ENCODE measurements around the gene SERTAD2. TPM values are rescaled to one million over a fixed set of nuclear protein-coding genes. Genes with fewer than 3 reads are reported as not detected.

The SERTAD2 gene
- 31.5 and 33.8 TPM in 2 replicates for polyA plus RNA-seq (2013)

- H3K23ac ChIP-seq (ENCODE audit: low read length) = no peak within 1 kb of the TSS
- H3K79me1 ChIP-seq (ENCODE audit: low read length) = peaks cover 21% of the 10 kb centered on the region
- H2BK120ac ChIP-seq (ENCODE audit: insufficient read depth, low read length, poor library complexity) = peak within 1 kb of the TSS; percentile 86
- H4K12ac ChIP-seq (ENCODE audit: low read depth, low read length) = peak within 1 kb of the TSS; percentile 87
- peak within 1 kb of the TSS; percentile 93 for H3K4me3 ChIP-seq (ENCODE audit: low read depth, low read length)
- no peaks in the 10 kb centered on the region for H3K9me3 ChIP-seq (ENCODE audit: insufficient read depth, low read depth, low read length)
- peak within 1 kb of the TSS; percentile 63 for H2BK12ac ChIP-seq (ENCODE audit: low read length)
- peaks cover 2 to 14% of the 10 kb centered on the region in 2 experiments for H3K4me1 ChIP-seq (ENCODE audit: control insufficient read depth in 1 of 2, insufficient read depth in 2 of 2, low read length in 2 of 2)
- peak within 1 kb of the TSS; percentile 97 for H3K18ac ChIP-seq (ENCODE audit: low read length)
- peak within 1 kb of the TSS; percentile 89 for H3K4me2 ChIP-seq (ENCODE audit: low read length)
- H3K27ac ChIP-seq (ENCODE audit: low read depth, low read length) = peak within 1 kb of the TSS; percentile 99
- H2AK5ac ChIP-seq (ENCODE audit: low read length) = peak within 1 kb of the TSS; percentile 60
- peak; percentile 62 to 75 for DNase-seq
- no CpG with 5 or more reads among the region's 109 CpGs for WGBS (ENCODE audit: extremely low coverage, insufficient coverage, insufficient read length)
- H3K27me3 ChIP-seq (ENCODE audit: insufficient read depth, low read length) = no peaks in the 10 kb centered on the region
- H4K91ac ChIP-seq (ENCODE audit: low read depth, low read length) = peak within 1 kb of the TSS; percentile 89
- H4K8ac ChIP-seq (ENCODE audit: low read depth, low read length) = peak within 1 kb of the TSS; percentile 83
- H2AFZ ChIP-seq (ENCODE audit: insufficient read depth, low read length, poor library complexity) = peak within 1 kb of the TSS; percentile 50
- peaks cover 18% of the 10 kb centered on the region for H3K79me2 ChIP-seq (ENCODE audit: control insufficient read depth, insufficient read depth, low read length, poor library complexity)
- H3K4ac ChIP-seq (ENCODE audit: low read depth, low read length) = peak within 1 kb of the TSS; percentile 86
- H2BK5ac ChIP-seq (ENCODE audit: low read depth, low read length, poor library complexity) = peak within 1 kb of the TSS; percentile 97
- peak within 1 kb of the TSS; percentile 94 for H3K14ac ChIP-seq (ENCODE audit: low read length)
- H3K36me3 ChIP-seq (ENCODE audit: control insufficient read depth in 1 of 2, insufficient read depth in 2 of 2, low read length in 2 of 2) = no peaks in the 10 kb centered on the region
- H3K9ac ChIP-seq (ENCODE audit: low read length) = peak within 1 kb of the TSS; percentile 96
Observed at GRCh38 chr2:64653109-64654062, at the start of gene SERTAD2. TSS of gene SERTAD2 (minus strand) at chr2:64653913. CDS start at chr2:64636871, 17,042 bp downstream.

GRCh38 chr2:64700133-64700809, 46.6 kb upstream of the SERTAD2 start:
- Histone ChIP-seq H3K18ac (ENCODE audit: low read length) (no peak overlapping the region), H3K9me3 (ENCODE audit: insufficient read depth, low read depth, low read length) (no peaks in the 10 kb centered on the region), H2BK5ac (ENCODE audit: low read depth, low read length, poor library complexity) (no peak overlapping the region), H3K27me3 (ENCODE audit: insufficient read depth, low read length) (no peaks in the 10 kb centered on the region), H4K8ac (ENCODE audit: low read depth, low read length) (no peak overlapping the region), H2AK5ac (ENCODE audit: low read length) (no peak overlapping the region), H3K9ac (ENCODE audit: low read length) (no peak overlapping the region), H3K23ac (ENCODE audit: low read length) (no peak overlapping the region), H3K27ac (ENCODE audit: low read depth, low read length) (no peak overlapping the region), H3K14ac (ENCODE audit: low read length) (no peak overlapping the region), H4K12ac (ENCODE audit: low read depth, low read length) (no peak overlapping the region), H3K4me2 (ENCODE audit: low read length) (no peak overlapping the region), H4K91ac (ENCODE audit: low read depth, low read length) (no peak overlapping the region), H2BK120ac (ENCODE audit: insufficient read depth, low read length, poor library complexity) (no peak overlapping the region), H2AFZ (ENCODE audit: insufficient read depth, low read length, poor library complexity) (no peak overlapping the region), H3K4me3 (ENCODE audit: low read depth, low read length) (no peak overlapping the region), H3K79me2 (ENCODE audit: control insufficient read depth, insufficient read depth, low read length, poor library complexity) (no peaks in the 10 kb centered on the region), H3K4me1 (ENCODE audit: control insufficient read depth in 1 of 2, insufficient read depth in 2 of 2, low read length in 2 of 2) (peaks cover 0 to 2% of the 10 kb centered on the region in 2 experiments), H2BK12ac (ENCODE audit: low read length) (no peak overlapping the region), H3K4ac (ENCODE audit: low read depth, low read length) (no peak overlapping the region), H3K79me1 (ENCODE audit: low read length) (peaks cover 1% of the 10 kb centered on the region), H3K36me3 (ENCODE audit: control insufficient read depth in 1 of 2, insufficient read depth in 2 of 2, low read length in 2 of 2) (no peaks in the 10 kb centered on the region)
- no CpG with 5 or more reads among the region's 5 CpGs for WGBS (ENCODE audit: extremely low coverage, insufficient coverage, insufficient read length)
- DNase-seq = peak in 1 of 2 donors; percentile 39

- peaks cover 1% of the 10 kb centered on the region for H3K79me1 ChIP-seq (ENCODE audit: low read length)
Observed at GRCh38 chr2:64699712-64700111, 46.0 kb upstream of the SERTAD2 start.

GRCh38 chr2:64698668-64699444, 45.1 kb upstream of the SERTAD2 start:
- no peak overlapping the region for H3K4me3 ChIP-seq (ENCODE audit: low read depth, low read length)
- DNase-seq = peak in 1 of 2 donors; percentile 86

More at GRCh38 chr2:64699712-64700111, 46.0 kb upstream of the SERTAD2 start:
- no peaks in the 10 kb centered on the region for H3K79me2 ChIP-seq (ENCODE audit: control insufficient read depth, insufficient read depth, low read length, poor library complexity)
- no peak overlapping the region for H4K91ac ChIP-seq (ENCODE audit: low read depth, low read length)
- no peak overlapping the region for H2BK5ac ChIP-seq (ENCODE audit: low read depth, low read length, poor library complexity)
- no peak overlapping the region for H3K14ac ChIP-seq (ENCODE audit: low read length)
- H3K18ac ChIP-seq (ENCODE audit: low read length) = no peak overlapping the region
- H2BK12ac ChIP-seq (ENCODE audit: low read length) = peak overlapping the region; percentile 24
- H3K36me3 ChIP-seq (ENCODE audit: control insufficient read depth in 1 of 2, insufficient read depth in 2 of 2, low read length in 2 of 2) = no peaks in the 10 kb centered on the region
- H3K4me3 ChIP-seq (ENCODE audit: low read depth, low read length) = no peak overlapping the region
- no peak overlapping the region for H3K27ac ChIP-seq (ENCODE audit: low read depth, low read length)
- DNase-seq = peak in 1 of 2 donors; percentile 18
- H3K9me3 ChIP-seq (ENCODE audit: insufficient read depth, low read depth, low read length) = no peaks in the 10 kb centered on the region
- no peak overlapping the region for H3K4me2 ChIP-seq (ENCODE audit: low read length)
- H3K4ac ChIP-seq (ENCODE audit: low read depth, low read length) = no peak overlapping the region
- H3K23ac ChIP-seq (ENCODE audit: low read length) = no peak overlapping the region
- WGBS (ENCODE audit: extremely low coverage, insufficient coverage, insufficient read length) = no CpG with 5 or more reads among the region's 8 CpGs
- H4K12ac ChIP-seq (ENCODE audit: low read depth, low read length) = no peak overlapping the region
- no peak overlapping the region for H3K9ac ChIP-seq (ENCODE audit: low read length)
- peak overlapping the region; percentile 60 for H4K8ac ChIP-seq (ENCODE audit: low read depth, low read length)
- peak overlapping the region; percentile 31 for H2BK120ac ChIP-seq (ENCODE audit: insufficient read depth, low read length, poor library complexity)
- peak overlapping the region; percentile 74 for H2AK5ac ChIP-seq (ENCODE audit: low read length)
- no peaks in the 10 kb centered on the region for H3K27me3 ChIP-seq (ENCODE audit: insufficient read depth, low read length)
- H2AFZ ChIP-seq (ENCODE audit: insufficient read depth, low read length, poor library complexity) = no peak overlapping the region
- peaks cover 0 to 2% of the 10 kb centered on the region in 2 experiments for H3K4me1 ChIP-seq (ENCODE audit: control insufficient read depth in 1 of 2, insufficient read depth in 2 of 2, low read length in 2 of 2)

More at GRCh38 chr2:64698668-64699444, 45.1 kb upstream of the SERTAD2 start:
- no peaks in the 10 kb centered on the region for H3K9me3 ChIP-seq (ENCODE audit: insufficient read depth, low read depth, low read length)
- no peak overlapping the region for H2BK5ac ChIP-seq (ENCODE audit: low read depth, low read length, poor library complexity)
- H2BK120ac ChIP-seq (ENCODE audit: insufficient read depth, low read length, poor library complexity) = no peak overlapping the region
- H3K14ac ChIP-seq (ENCODE audit: low read length) = no peak overlapping the region
- H2AFZ ChIP-seq (ENCODE audit: insufficient read depth, low read length, poor library complexity) = no peak overlapping the region
- H3K4me1 ChIP-seq (ENCODE audit: control insufficient read depth in 1 of 2, insufficient read depth in 2 of 2, low read length in 2 of 2) = peaks cover 0 to 2% of the 10 kb centered on the region in 2 experiments
- no peak overlapping the region for H3K23ac ChIP-seq (ENCODE audit: low read length)
- H4K8ac ChIP-seq (ENCODE audit: low read depth, low read length) = no peak overlapping the region
- H3K9ac ChIP-seq (ENCODE audit: low read length) = no peak overlapping the region
- H3K27me3 ChIP-seq (ENCODE audit: insufficient read depth, low read length) = no peaks in the 10 kb centered on the region
- no peak overlapping the region for H3K4ac ChIP-seq (ENCODE audit: low read depth, low read length)
- no peak overlapping the region for H3K4me2 ChIP-seq (ENCODE audit: low read length)
- no peak overlapping the region for H2BK12ac ChIP-seq (ENCODE audit: low read length)
- H4K91ac ChIP-seq (ENCODE audit: low read depth, low read length) = no peak overlapping the region
- no CpG with 5 or more reads among the region's 4 CpGs for WGBS (ENCODE audit: extremely low coverage, insufficient coverage, insufficient read length)
- H2AK5ac ChIP-seq (ENCODE audit: low read length) = no peak overlapping the region
- no peaks in the 10 kb centered on the region for H3K36me3 ChIP-seq (ENCODE audit: control insufficient read depth in 1 of 2, insufficient read depth in 2 of 2, low read length in 2 of 2)
- peaks cover 1% of the 10 kb centered on the region for H3K79me1 ChIP-seq (ENCODE audit: low read length)
- H4K12ac ChIP-seq (ENCODE audit: low read depth, low read length) = no peak overlapping the region
- no peak overlapping the region for H3K18ac ChIP-seq (ENCODE audit: low read length)
- peak overlapping the region; percentile 26 for H3K27ac ChIP-seq (ENCODE audit: low read depth, low read length)
- no peaks in the 10 kb centered on the region for H3K79me2 ChIP-seq (ENCODE audit: control insufficient read depth, insufficient read depth, low read length, poor library complexity)

Measured in trophoblast cell (in vitro differentiated cells and primary cell).